Cardiac septum (tissue), 1 donor: Measurements from ENCODE around the gene SPAG17. TPM values are rescaled to one million over a fixed set of nuclear protein-coding genes. Genes with fewer than 3 reads are reported as not detected.

Experiments
- DNase-seq: peaks from one replicate; pipeline ENCODE4 v3.0.0-alpha.2; 2020; ENCODE audit warnings: low spot score
- intact Hi-C: fragments of 100-400 bp; cut with DNase I; formaldehyde crosslinking; loops from one replicate; pipeline ENCODE4 v1.14.0; 2022
- long read RNA-seq: library from polyadenylated mRNA; unstranded; transcript quantifications from one replicate; pipeline ENCODE4 v2.0.0, GENCODE V29; 2021
- total RNA-seq: library from RNA; stranded (reverse); fragmentation: NEBNext Ultra II Directional; extraction: Animal tissue kit (Norgen Biotek cat#: 25700); gene quantifications from one replicate; pipeline ENCODE4 v1.2.1, GENCODE V29; 2021
- donor health status: DM: no; HTN: no; CAD: no.

The SPAG17 gene
- total RNA-seq, result not detected
- long read RNA-seq, result 0 reads

DNA sequence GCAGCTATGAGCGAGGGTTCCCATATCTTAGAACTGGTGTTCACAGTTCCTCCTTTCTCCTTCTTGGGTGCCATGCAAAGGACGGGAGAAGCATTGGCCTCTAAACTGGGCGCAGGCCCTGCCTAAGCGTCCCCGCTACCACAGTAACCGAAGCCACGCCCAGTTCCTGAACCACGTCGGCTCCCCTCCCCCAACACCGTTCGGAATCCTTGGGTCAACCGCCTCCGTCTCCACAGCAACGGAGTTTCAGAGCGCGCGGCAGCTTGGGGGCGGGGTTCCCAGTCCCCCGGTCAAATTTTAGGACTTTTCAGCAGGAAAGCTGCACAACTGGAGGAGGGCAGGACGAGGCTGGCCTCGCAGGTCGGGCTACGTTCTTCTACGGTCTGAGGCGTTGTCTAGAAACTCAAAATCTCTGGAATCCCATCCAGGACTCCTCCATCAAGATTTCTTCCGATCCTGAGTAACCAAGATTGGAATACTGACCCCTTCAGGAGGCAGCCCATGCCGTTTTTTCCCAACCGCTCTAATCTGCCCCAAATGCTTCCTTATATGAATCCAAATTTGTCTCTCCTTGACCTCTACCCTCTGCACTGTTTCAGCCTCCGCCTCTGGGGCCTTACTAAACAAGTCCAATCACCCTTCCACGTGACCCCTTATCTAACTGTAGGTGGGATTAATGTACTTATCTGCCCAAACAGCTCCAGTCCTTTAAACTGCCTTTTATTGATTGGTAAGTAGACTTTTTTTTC is at the start of gene SPAG17:
Gene SPAG17, minus strand, starts transcription at position 145 of the 749 bp plus-strand sequence. Its CDS starts 71 bp downstream, at position 74.
- DNase-seq, result peak; percentile 79
- intact Hi-C loops, result no loop called here

DNA sequence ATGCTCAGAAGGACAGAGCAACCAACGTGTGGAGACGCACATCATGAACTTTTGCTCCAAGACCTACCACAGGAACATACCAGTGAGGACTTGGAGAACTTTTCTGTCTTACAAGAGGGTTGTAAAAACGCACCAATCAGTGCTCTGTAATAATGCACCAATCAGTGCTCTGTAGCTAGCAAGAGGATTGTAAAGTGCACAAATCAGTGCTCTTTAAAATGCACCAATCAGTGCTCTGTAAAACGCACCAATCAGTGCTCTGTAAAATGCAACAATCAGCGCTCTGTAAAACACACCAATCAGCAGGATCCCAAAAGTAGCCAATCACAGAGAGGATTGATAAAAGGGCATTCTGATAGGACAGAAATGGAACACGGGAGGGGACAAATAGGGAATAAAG is 40.4 kb upstream of the SPAG17 start:
- intact Hi-C loops, result loop anchor here (10.0 kb wide), 1 partner anchor 779 kb away; no protein-coding TSS in a partner anchor
- no peak for DNase-seq

DNA sequence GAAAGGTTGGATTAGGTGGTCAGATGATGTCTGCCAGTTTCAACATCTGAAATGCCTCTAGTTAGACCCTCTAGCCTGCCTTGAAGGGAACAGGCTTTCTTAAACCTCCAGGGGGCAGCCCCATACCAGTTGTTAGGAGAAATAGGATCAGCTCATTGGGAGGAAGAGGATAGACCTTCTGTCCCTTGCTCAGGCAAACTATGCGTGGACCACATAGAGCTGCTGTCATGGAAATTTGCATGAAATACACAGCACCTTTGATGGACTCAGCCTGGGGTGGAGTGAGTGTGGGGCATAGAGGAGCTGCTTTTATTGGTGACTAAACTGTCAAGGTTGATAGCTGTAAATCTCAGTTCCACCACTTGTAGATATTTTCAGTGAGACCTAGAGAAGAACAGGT is 38.4 kb upstream of the SPAG17 start:
- DNase-seq, result no peak
- intact Hi-C loops, result loop anchor here (10.0 kb wide), 1 partner anchor 781 kb away; no protein-coding TSS in a partner anchor

GRCh38 chr1:118219438-118219837 is 34.4 kb upstream of the SPAG17 start:
- DNase-seq, result no peak
- intact Hi-C loops, result no loop called here

- intact Hi-C loops, result no loop called here
- no peak for DNase-seq
Observed at GRCh38 chr1:118217141-118217838, 32.3 kb upstream of the SPAG17 start.

GRCh38 chr1:118214866-118215265 is 29.8 kb upstream of the SPAG17 start:
- DNase-seq, result no peak
- intact Hi-C loops, result no loop called here

- DNase-seq, result no peak
- intact Hi-C loops, result no loop called here
Observed at GRCh38 chr1:118210723-118211110, 25.7 kb upstream of the SPAG17 start.

DNA sequence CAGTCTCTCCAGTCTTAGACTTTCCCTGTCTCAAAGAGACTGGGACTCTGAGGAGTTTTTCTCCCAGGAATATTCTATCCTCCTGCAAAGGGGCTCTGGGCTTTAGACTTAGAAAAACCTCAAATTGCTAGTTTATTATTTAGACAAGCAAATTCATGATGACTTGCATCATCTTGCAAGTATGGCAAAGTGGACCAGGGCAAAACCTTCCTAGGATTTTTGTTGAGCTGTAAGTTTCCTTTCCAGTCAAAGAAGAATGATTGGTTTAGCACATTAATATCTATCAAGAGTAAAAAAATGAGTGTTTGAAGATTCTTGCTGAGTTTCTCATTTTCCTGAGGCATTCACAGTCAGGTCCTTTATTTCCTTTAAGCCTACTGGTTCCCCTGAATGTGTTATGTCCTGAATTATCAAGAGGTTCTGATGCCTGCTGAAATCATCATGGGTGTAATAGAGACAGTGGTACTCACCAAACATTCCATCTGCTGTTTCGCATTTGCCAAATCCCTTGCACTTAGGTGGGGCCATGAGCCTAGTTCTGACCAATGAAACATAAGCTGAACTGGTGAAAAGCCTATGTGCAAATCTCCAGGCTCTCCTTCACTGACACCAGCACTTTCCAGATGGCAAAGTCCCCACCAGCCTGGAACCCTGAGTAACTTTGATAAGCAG is 25.2 kb upstream of the SPAG17 start:
- DNase-seq, result no peak
- intact Hi-C loops, result no loop called here

- no peak for DNase-seq
- intact Hi-C loops, result no loop called here
Observed at GRCh38 chr1:118209648-118210047, 24.6 kb upstream of the SPAG17 start.

- intact Hi-C loops, result no loop called here
Observed at GRCh38 chr1:118206966-118207365, 21.9 kb upstream of the SPAG17 start.

GRCh38 chr1:118204648-118205047 is 19.6 kb upstream of the SPAG17 start:
- intact Hi-C loops, result no loop called here
- no peak for DNase-seq

More at GRCh38 chr1:118206966-118207365, 21.9 kb upstream of the SPAG17 start:
- no peak for DNase-seq

DNA sequence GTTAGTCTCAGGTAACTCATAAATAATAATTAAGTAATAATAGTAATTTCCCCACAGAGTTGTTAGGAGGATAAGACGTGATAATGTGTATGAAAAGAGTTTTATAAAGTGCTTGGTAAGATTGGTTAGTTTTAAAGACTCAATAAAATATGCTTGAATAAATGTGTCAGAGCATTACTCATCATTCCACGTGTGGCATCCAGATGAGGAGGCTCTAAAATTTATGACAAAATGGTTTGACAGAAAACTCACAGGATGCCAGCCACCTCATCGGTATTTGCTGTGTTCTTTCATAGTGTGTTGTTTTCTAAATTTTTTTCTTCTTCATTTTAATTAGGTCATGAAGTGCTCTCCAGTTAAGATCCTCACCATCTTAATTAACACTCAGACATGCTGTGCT is 19.1 kb upstream of the SPAG17 start:
- intact Hi-C loops, result no loop called here
- no peak for DNase-seq

DNA sequence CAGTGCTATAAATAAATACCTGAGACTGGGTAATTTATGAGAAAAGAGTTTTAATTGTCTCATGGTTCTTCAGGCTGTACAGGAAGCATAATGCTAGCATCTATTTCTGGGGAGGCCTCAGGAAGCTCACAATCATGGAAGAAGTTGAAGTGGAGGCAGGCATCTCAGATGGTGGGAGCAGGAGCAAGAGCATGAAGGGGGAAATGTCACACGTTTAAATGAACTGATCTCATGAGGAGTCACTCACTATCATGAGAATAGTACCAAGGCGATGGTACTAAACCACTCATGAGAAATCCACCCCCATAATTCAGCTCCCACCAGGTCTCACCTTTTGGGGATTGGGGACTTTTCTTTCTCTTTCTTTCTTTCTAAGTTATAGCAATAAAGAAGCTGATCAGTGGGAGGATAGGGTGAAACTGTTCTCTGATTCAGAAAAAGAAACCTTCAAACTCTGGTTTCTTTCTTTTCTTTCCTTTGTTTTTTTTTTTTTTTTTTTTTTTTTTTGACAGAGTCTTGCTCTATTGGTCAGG is 17.1 kb upstream of the SPAG17 start:
- intact Hi-C loops, result no loop called here
- DNase-seq, result no peak

GRCh38 chr1:118201524-118201923 is 16.5 kb upstream of the SPAG17 start:
- no peak for DNase-seq
- intact Hi-C loops, result no loop called here

GRCh38 chr1:118200836-118201235 is 15.8 kb upstream of the SPAG17 start:
- intact Hi-C loops, result no loop called here

DNA sequence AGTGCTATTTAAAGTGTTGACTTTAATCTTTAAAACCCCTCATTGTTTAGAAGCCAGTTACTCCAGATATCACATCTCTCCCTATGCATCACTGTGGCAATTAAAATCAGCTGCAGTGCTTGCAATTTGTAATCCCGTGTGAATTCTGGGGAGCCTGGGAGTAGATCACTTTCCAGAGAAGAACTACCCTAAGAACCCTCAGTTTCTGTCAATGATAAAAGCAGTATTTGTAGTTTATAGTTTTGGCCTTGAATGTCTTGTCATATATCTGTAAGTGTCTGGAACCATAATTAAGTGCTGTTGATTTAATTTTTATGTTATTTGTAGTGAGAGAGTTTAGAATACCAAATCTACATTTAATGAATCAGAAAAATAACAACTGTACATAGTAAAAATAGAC is 5.5 kb upstream of the SPAG17 start:
- DNase-seq, result no peak
- intact Hi-C loops, result no loop called here

More at GRCh38 chr1:118200836-118201235, 15.8 kb upstream of the SPAG17 start:
- DNase-seq, result no peak

DNA sequence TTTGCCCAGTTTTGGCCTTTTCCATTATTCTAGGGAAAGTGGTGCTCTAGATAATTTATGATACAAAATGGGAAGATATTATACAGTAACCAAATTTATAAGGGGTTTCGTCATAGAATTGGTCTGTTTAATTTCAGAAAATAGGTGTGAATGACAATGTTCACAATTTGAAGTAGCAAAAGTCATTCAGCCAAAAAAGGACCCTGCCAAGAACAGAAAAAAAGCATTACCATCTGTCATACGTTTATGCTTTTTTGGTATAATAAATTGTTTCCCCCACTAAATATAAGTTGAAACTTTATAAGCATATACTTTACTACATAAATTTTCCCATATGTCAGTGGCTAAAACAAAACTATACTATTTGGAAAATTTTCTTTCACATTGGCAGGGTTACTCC is 4.5 kb upstream of the SPAG17 start:
- DNase-seq, result no peak
- intact Hi-C loops, result no loop called here

DNA sequence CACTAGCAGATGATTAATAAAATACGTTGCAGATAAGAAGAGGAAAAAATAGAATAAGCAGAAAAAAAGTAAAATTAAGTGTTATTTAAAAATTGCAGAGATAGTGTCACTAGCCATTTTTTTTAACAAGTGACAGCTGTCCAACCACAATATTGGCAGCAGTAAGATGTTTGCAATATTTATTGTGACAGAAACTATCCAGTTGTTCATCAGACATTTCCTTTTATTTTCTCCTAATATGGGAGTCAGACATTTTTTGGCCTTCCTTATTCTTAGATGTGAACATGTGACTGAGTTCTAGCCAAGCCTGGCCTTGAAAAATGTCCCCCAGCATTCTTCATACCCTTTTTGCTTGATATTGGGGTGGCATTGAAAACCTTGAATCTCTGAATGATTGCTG is 3.4 kb upstream of the SPAG17 start:
- intact Hi-C loops, result no loop called here
- no peak for DNase-seq

- intact Hi-C loops, result no loop called here
- no peak for DNase-seq
Observed at GRCh38 chr1:118186026-118186425, 998 bp upstream of the SPAG17 start.

GRCh38 chr1:118184739-118185083 is 317 bp downstream of the SPAG17 start:
- intact Hi-C loops, result no loop called here
- no peak for DNase-seq
